ENCODE measurements around the gene SIPA1L3. TPM values are rescaled to one million over a fixed set of nuclear protein-coding genes. Genes with fewer than 3 reads are reported as not detected.

SIPA1L3 gene
- total and polyA plus RNA-seq, 10 of the 15 experiments (the other 5 are each of a cell fraction or from before 2014, with no cell fraction given): 0.24 to 66.2 (median 19.1) TPM

DNA sequence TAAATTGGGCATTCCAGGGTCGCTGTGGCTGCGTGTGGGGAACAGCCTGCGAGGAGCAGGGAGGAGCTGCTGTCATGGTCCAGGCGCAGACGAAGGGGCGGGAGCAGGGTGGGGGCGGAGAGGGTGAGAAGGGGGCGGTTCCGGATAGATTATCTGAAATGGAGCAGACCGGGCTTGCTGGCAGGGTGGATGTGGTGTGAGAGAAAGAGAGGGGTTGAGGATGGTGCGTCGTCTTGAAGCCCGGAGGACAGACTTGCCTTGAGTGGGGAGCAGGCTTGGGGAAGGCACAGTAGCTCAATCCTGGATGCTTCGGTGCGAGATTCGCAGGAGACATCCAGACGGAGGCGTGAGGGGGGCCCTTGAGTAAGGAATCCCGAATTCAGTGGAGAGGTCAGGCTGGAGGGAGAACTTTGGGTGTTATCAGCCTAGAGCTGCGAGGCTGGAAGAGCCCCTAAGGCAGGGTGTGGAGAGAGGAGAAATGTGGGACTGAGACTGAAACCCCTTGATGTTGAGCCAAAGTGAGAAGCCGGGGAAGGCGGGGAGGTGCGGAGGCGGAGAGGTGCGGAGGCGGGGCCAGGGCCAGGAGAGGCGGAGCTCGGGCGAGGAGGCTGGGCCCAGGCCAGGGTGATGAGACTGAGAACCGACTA lies 276.4 kb downstream of the SIPA1L3 start (continued):
- no peak for TF ChIP-seq PML (IDR thresholded peaks at IDR 0.05; ENCODE audit: low read length)
- TF ChIP-seq SIN3A (IDR thresholded peaks at IDR 0.05; ENCODE audit: low read depth, low read length): no peak

DNA sequence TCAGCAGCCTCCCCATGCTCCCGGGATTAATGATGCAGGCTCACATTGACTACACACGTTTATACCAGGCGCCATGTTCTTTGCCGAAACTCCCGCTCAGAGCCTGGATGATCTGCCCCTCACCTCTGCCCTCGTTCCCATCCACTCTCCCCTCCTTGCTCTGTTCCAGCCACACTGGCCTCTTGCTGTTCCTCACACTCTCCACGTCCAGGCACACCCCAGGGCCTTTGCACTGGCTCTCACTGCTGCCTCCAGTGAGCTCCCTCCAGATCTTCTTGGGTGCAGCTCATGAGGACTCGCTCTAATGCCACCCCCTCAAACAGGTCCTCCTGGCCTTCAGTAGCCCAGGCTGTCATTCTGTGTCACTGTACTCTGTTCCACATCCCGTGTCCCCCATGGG lies 277.8 kb downstream of the SIPA1L3 start:
- in situ Hi-C loops (cut with MboI): no loop called here
- 98% methylated on average over 9 of the region's 9 CpGs for WGBS (ENCODE audit: insufficient coverage, insufficient replicate concordance, low lambda C conversion rate, missing lambda C conversion rate)
- RAD21 ChIA-PET (ENCODE audit: unreplicated experiment): interaction anchor here (0.6 kb wide), 1 partner anchor 286 kb away, joined by 4 read pairs; no protein-coding TSS in a partner anchor

More for the DNA sequence above, 277.8 kb downstream of the SIPA1L3 start:
- Histone ChIP-seq H3K79me2 (ENCODE audit: control insufficient read depth, insufficient read depth, low read length) (no peaks in the 10 kb centered on the region), H3K4me3 (no peak overlapping the region), H3K4me2 (ENCODE audit: control insufficient read depth, insufficient read depth) (no peak overlapping the region), H3K9ac (ENCODE audit: control insufficient read depth, insufficient read depth, low read length) (no peak overlapping the region), H3K36me3 (ENCODE audit: control insufficient read depth in 2 of 2, insufficient read depth in 2 of 2, low read length in 1 of 2) (peaks cover 5 to 11% of the 10 kb centered on the region in 2 experiments; a peak in 3 of 4 replicates), H3K4me1 (ENCODE audit: control insufficient read depth, insufficient read depth, low read length) (no peaks in the 10 kb centered on the region), H3K9me3 (replicated peaks; ENCODE audit: control insufficient read depth, insufficient read depth, low read length) (no peaks in the 10 kb centered on the region; the same call in 1 of the 3 replicates), H3K27ac (ENCODE audit: control insufficient read depth, insufficient read depth) (no peak overlapping the region), H2AFZ (ENCODE audit: control insufficient read depth, low read depth, low read length) (no peak overlapping the region), H3K27me3 (replicated peaks in 1 of 2; ENCODE audit: control insufficient read depth in 2 of 2, insufficient read depth in 2 of 2, low read length in 1 of 2) (no peaks in the 10 kb centered on the region), H4K20me1 (ENCODE audit: control insufficient read depth, insufficient read depth) (no peaks in the 10 kb centered on the region)
- ATAC-seq (no peak), FAIRE-seq (no peak), DNase-seq (ENCODE audit: low read depth, low spot score) (no peak)
- TF ChIP-seq, protein P1, sequence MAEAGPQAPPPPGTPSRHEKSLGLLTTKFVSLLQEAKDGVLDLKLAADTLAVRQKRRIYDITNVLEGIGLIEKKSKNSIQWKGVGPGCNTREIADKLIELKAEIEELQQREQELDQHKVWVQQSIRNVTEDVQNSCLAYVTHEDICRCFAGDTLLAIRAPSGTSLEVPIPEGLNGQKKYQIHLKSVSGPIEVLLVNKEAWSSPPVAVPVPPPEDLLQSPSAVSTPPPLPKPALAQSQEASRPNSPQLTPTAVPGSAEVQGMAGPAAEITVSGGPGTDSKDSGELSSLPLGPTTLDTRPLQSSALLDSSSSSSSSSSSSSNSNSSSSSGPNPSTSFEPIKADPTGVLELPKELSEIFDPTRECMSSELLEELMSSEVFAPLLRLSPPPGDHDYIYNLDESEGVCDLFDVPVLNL (IDR thresholded peaks at IDR 0.05; ENCODE audit: low read depth, low read length): no peak
- TF ChIP-seq PAX5 (IDR thresholded peaks at IDR 0.05; ENCODE audit: borderline replicate concordance, low read depth, low read length) (no peak), PML (IDR thresholded peaks at IDR 0.05; ENCODE audit: low read length) (no peak), SIN3A (IDR thresholded peaks at IDR 0.05; ENCODE audit: low read depth, low read length) (no peak), CREM (IDR thresholded peaks at IDR 0.05; ENCODE audit: low read depth) (no peak), NBN (IDR thresholded peaks at IDR 0.05) (no peak)
- TF ChIP-seq, protein P2, sequence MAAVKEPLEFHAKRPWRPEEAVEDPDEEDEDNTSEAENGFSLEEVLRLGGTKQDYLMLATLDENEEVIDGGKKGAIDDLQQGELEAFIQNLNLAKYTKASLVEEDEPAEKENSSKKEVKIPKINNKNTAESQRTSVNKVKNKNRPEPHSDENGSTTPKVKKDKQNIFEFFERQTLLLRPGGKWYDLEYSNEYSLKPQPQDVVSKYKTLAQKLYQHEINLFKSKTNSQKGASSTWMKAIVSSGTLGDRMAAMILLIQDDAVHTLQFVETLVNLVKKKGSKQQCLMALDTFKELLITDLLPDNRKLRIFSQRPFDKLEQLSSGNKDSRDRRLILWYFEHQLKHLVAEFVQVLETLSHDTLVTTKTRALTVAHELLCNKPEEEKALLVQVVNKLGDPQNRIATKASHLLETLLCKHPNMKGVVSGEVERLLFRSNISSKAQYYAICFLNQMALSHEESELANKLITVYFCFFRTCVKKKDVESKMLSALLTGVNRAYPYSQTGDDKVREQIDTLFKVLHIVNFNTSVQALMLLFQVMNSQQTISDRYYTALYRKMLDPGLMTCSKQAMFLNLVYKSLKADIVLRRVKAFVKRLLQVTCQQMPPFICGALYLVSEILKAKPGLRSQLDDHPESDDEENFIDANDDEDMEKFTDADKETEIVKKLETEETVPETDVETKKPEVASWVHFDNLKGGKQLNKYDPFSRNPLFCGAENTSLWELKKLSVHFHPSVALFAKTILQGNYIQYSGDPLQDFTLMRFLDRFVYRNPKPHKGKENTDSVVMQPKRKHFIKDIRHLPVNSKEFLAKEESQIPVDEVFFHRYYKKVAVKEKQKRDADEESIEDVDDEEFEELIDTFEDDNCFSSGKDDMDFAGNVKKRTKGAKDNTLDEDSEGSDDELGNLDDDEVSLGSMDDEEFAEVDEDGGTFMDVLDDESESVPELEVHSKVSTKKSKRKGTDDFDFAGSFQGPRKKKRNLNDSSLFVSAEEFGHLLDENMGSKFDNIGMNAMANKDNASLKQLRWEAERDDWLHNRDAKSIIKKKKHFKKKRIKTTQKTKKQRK (IDR thresholded peaks at IDR 0.05; ENCODE audit: low read depth, low read length): no peak
- TF ChIP-seq, protein P3, sequence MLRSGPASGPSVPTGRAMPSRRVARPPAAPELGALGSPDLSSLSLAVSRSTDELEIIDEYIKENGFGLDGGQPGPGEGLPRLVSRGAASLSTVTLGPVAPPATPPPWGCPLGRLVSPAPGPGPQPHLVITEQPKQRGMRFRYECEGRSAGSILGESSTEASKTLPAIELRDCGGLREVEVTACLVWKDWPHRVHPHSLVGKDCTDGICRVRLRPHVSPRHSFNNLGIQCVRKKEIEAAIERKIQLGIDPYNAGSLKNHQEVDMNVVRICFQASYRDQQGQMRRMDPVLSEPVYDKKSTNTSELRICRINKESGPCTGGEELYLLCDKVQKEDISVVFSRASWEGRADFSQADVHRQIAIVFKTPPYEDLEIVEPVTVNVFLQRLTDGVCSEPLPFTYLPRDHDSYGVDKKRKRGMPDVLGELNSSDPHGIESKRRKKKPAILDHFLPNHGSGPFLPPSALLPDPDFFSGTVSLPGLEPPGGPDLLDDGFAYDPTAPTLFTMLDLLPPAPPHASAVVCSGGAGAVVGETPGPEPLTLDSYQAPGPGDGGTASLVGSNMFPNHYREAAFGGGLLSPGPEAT (IDR thresholded peaks at IDR 0.05; ENCODE audit: low read depth): no peak
- ChIA-PET SMC1A (ENCODE audit: uncharacterized antibody, unreplicated experiment) (no interaction called here), POLR2A (no interaction called here), CTCF (no interaction called here)
- intact Hi-C loops (cut with micrococcal nuclease; ENCODE audit: unreplicated experiment): no loop called here
- BruUV-seq (replicated peaks): no TSS peak

Data from GM12878 (cell line).